Measurements from ENCODE around the gene ANKRD16.

GRCh38 chr10:5890452-5890915 lies 791 bp upstream of the ANKRD16 start:
- no peak for TF ChIP-seq CTCF (IDR thresholded peaks at IDR 0.05; ENCODE audit: insufficient read depth, low read length, poor library complexity, severe bottlenecking)
- no peak for TF ChIP-seq EZH2phosphoT487 (conservative IDR thresholded peaks at IDR 0.05; ENCODE audit: low read length)
